GM12892 (cell line): ENCODE data around the gene ORC5.

Experiments used
- POLR2A ChIP-seq: IDR thresholded peaks from 2 replicates; pipeline ENCODE4 v1.6.1; 2011; ENCODE audit warnings: low read depth, low read length, control low read depth
- POLR2AphosphoS5 ChIP-seq: IDR thresholded peaks from 2 replicates; pipeline ENCODE4 v1.6.1; 2011; ENCODE audit warnings: low read depth, low read length, control low read depth

- TF ChIP-seq POLR2A = no peak
- TF ChIP-seq POLR2AphosphoS5 = no peak
These were observed 22.5 kb downstream of the ORC5 start for GRCh38 chr7:104185346-104185745.
